HG03442 (cell line): Measurements from ENCODE around the gene RNLS.

Experiments used
- ATAC-seq: cut with Tn5 transposase; IDR thresholded peaks from one replicate; pipeline ENCODE4 v1.9.1; 2021; ENCODE audit warnings: mild to moderate bottlenecking, moderate library complexity; ENCODE audit not compliant: unreplicated experiment

RNLS gene

GRCh38 chr10:88237896-88238614, 345.1 kb downstream of the RNLS start:
- ATAC-seq: no peak

GRCh38 chr10:88236121-88236743, 346.9 kb downstream of the RNLS start:
- no peak for ATAC-seq

- ATAC-seq: no peak
These were observed 348.8 kb downstream of the RNLS start for GRCh38 chr10:88234297-88234696.

DNA sequence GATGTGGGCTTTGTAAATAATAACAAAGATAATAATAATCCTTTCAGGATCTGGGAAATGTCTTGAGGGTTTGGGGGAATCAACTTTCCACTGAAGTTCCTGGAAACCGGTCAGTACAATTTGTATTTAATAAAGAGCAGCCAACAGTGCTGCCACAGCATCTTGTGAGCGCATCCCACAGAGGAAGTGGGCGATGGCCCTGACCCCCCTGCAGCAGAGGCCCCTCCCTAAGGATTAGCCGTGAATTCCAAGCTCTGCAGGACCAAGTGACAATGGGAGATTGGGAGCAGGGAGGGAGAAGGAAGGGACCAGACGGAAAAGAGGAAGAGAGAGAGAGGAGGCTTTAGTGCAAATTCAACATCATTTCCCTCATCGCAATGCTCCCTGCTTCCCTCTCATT, 349.2 kb downstream of the RNLS start:
- ATAC-seq: no peak

GRCh38 chr10:88232983-88233543, 350.1 kb downstream of the RNLS start:
- no peak for ATAC-seq

- no peak for ATAC-seq
These were observed 350.9 kb downstream of the RNLS start for GRCh38 chr10:88232029-88232895.

- no peak for ATAC-seq
These were observed 352.9 kb downstream of the RNLS start for GRCh38 chr10:88230251-88230650.

DNA sequence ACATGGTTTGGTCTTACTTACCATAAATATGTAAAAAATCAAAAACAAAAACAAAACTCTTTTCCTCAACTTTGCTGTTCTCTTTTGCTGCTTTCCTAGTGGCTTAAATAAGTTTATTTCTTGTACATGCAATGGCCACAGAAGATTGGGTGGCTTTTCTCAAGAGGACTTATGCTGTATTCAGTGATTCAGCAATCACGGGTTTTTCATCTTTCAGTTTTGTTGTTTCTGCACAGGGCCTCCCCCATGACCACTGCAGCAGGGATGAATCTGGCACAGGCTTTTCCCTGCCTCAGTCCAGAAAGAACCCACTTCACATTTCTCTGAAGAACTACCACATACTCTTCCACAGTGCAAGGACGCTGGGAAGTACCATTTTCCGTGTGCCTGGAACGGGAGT, 355.0 kb downstream of the RNLS start:
- ATAC-seq: no peak

GRCh38 chr10:88227342-88228018, 355.6 kb downstream of the RNLS start:
- no peak for ATAC-seq

GRCh38 chr10:88226891-88227290, 356.2 kb downstream of the RNLS start:
- no peak for ATAC-seq

- ATAC-seq: no peak
These were observed 357.0 kb downstream of the RNLS start for GRCh38 chr10:88226071-88226659.
